KMS-11 (cell line): ENCODE results near the gene MYL11.

Experiments
- H2AFZ ChIP-seq: fragments of 200-600 bp; sonication (generic); 2 replicates; pipeline ENCODE4 v1.6.1; 2016; ENCODE audit warnings: antibody characterized with exemption, mixed run types, low read depth
- H3K27ac ChIP-seq: fragments of 200-600 bp; sonication (generic); 2 replicates; pipeline ENCODE4 v1.6.1; 2016; ENCODE audit warnings: mild to moderate bottlenecking, mixed run types
- H3K27me3 ChIP-seq: fragments of 200-600 bp; sonication (generic); 2 replicates; pipeline ENCODE4 v1.6.1; 2017; ENCODE audit warnings: mild to moderate bottlenecking, low read depth, mixed run types, moderate library complexity; ENCODE audit not compliant: insufficient read depth
- H3K36me3 ChIP-seq: fragments of 200-600 bp; sonication (generic); 2 replicates; pipeline ENCODE4 v1.6.1; 2017; ENCODE audit warnings: mild to moderate bottlenecking, mixed run types; ENCODE audit not compliant: insufficient read depth
- H3K4me1 ChIP-seq: fragments of 200-600 bp; sonication (generic); 2 replicates; pipeline ENCODE4 v1.6.1; 2016; ENCODE audit warnings: mild to moderate bottlenecking, low read depth, mixed run types; ENCODE audit not compliant: poor library complexity, severe bottlenecking
- H3K4me2 ChIP-seq: fragments of 200-600 bp; sonication (generic); 2 replicates; pipeline ENCODE4 v1.7.0; 2016; ENCODE audit warnings: mild to moderate bottlenecking, mixed run types
- H3K4me3 ChIP-seq: fragments of 200-600 bp; sonication (generic); IDR thresholded peaks from 2 replicates; pipeline ENCODE4 v1.6.1; 2017; ENCODE audit warnings: low read depth, low read length, mixed read lengths; ENCODE audit not compliant: insufficient read depth
- H3K79me2 ChIP-seq: fragments of 200-600 bp; sonication (generic); 2 replicates; pipeline ENCODE4 v1.6.1; 2016; ENCODE audit warnings: low read depth, mixed run types; ENCODE audit not compliant: insufficient read depth
- H3K9ac ChIP-seq: fragments of 200-600 bp; sonication (generic); 2 replicates; pipeline ENCODE4 v1.6.1; 2016; ENCODE audit warnings: mild to moderate bottlenecking, mixed run types
- H4K20me1 ChIP-seq: fragments of 200-600 bp; sonication (generic); 2 replicates; pipeline ENCODE4 v1.6.1; 2016; ENCODE audit warnings: mild to moderate bottlenecking, mixed run types; ENCODE audit not compliant: insufficient read depth
- TF ChIP-seq, protein P1 (sequence below): fragments of 200-600 bp; sonication (generic); conservative IDR thresholded peaks from 2 replicates; pipeline ENCODE4 v1.6.1; 2017; ENCODE audit warnings: low read depth, mild to moderate bottlenecking, antibody characterized with exemption, low read length, moderate library complexity, mixed read lengths

MYL11 gene

DNA sequence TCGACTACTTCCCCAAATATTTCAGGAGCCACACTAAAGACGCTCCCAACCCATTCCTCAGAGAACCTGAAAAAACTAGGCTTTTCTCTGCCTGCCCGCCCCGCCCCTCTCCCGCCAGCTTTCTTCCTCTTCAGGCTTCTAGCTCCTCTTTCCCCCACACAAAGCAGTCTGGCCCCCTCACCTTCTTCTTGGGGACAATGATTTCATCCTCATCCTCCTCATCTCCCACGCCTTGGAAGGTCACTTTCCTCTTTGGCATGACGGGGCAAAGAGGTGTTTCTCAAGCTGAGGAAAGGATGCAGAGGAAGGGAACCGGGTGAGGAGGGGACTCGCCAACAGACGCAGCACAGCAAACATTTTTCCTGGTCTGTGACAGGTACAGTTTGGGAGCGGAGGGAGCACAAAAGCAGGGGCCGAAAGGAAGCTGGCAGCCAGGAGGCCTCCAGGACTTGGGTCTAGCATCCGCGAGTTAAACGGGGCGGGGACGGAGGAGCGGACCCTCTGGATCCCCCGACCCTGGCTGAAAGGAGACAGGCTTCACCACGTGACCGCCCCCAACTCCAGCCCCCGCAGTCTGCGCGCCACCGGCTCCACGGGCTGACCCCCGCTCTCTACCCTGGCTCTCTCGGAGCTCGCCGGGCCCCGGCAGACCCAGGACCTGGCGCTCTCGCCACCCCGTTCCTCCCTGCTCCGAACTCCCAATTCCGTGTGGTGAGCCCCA is 20.0 kb upstream of the MYL11 start:
- peak overlapping the region; percentile 55 for H2AFZ ChIP-seq
- H3K36me3 ChIP-seq, result no peaks in the 10 kb centered on the region
- H3K4me3 ChIP-seq, result peak overlapping the region; percentile 41
- peaks cover 46% of the 10 kb centered on the region for H3K4me1 ChIP-seq
- peak overlapping the region; percentile 49 for H3K27ac ChIP-seq
- H3K79me2 ChIP-seq, result peaks cover 18% of the 10 kb centered on the region
- H4K20me1 ChIP-seq, result no peaks in the 10 kb centered on the region
- H3K9ac ChIP-seq, result peak overlapping the region; percentile 66
- TF ChIP-seq, protein P1, sequence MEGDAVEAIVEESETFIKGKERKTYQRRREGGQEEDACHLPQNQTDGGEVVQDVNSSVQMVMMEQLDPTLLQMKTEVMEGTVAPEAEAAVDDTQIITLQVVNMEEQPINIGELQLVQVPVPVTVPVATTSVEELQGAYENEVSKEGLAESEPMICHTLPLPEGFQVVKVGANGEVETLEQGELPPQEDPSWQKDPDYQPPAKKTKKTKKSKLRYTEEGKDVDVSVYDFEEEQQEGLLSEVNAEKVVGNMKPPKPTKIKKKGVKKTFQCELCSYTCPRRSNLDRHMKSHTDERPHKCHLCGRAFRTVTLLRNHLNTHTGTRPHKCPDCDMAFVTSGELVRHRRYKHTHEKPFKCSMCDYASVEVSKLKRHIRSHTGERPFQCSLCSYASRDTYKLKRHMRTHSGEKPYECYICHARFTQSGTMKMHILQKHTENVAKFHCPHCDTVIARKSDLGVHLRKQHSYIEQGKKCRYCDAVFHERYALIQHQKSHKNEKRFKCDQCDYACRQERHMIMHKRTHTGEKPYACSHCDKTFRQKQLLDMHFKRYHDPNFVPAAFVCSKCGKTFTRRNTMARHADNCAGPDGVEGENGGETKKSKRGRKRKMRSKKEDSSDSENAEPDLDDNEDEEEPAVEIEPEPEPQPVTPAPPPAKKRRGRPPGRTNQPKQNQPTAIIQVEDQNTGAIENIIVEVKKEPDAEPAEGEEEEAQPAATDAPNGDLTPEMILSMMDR, result no peak
- no peaks in the 10 kb centered on the region for H3K27me3 ChIP-seq
- peak overlapping the region; percentile 95 for H3K4me2 ChIP-seq

DNA sequence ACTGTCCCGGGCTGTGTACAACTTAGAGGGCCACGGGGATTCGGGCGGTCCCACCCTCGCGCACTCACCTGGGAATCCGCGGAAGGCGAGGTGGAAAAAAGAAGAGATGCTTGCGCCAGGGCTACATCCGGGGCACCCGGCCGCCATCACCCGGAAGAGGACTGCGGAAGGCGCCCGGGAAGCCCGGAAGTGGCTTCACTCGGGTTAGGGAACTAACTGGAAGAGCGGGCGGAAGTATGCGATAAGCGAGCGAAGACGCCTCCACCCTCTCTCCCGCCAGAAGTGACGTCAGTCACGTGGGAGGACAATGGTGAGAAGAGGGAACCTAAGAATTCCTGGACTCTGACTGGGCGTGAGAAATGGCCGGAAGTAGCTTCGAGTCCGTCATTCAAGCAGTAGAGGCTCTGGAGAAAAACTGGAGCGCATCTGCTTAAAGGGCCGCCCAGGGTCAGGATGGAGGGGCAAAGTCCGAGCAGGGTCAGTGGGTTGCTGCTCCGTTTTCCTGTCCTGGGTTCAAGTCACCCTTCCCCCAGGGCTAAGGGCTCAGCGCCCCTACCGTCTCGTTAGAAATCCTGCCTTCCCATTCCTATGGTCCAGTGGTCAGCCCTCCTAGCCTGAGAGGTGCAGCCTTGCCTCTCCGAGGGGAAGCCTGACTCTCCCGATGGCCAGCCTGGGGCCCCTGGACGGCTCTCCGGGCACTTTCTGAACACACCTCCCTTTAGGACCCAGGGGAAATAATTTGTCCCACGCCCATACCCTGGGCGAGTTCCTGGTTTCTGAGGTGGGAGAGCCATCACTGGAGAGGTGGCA is 19.3 kb upstream of the MYL11 start, which contains the start of gene CD2BP2:
CD2BP2 (minus strand) TSS at position 165 of the 810 bp plus-strand sequence. CDS start 627 bp downstream, outside the sequence.
- Histone ChIP-seq H3K4me3 (peak within 1 kb of the TSS; percentile 41), H3K36me3 (no peaks in the 10 kb centered on the region), H4K20me1 (no peaks in the 10 kb centered on the region), H2AFZ (peak within 1 kb of the TSS; percentile 55), H3K27me3 (no peaks in the 10 kb centered on the region), H3K79me2 (peaks cover 20% of the 10 kb centered on the region), H3K9ac (peak within 1 kb of the TSS; percentile 66), H3K27ac (peak within 1 kb of the TSS; percentile 49), H3K4me2 (peak within 1 kb of the TSS; percentile 95), H3K4me1 (peaks cover 38% of the 10 kb centered on the region)
- TF ChIP-seq, protein P1, result no peak

DNA sequence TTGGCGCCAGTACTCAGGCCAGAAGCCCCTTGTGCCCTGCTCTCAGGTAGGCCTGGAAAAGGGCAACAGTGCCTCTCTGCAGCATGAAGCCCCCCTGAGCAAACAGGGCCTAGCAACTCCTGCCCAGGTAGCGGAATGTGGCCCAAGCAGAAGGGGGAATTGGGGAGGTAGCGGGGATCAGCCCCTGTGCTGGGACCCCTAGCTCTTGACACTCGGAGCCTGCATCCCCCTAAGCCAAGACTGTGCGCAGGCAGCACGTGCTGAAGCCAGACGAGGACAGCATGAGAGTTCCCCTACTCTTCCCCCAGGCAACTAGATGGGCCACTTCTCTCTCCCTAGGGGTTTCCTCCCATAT is 18.7 kb upstream of the MYL11 start:
- peak overlapping the region; percentile 44 for H3K4me2 ChIP-seq
- H4K20me1 ChIP-seq, result no peaks in the 10 kb centered on the region
- no peaks in the 10 kb centered on the region for H3K27me3 ChIP-seq
- H3K27ac ChIP-seq, result peak overlapping the region; percentile 49
- peaks cover 24% of the 10 kb centered on the region for H3K79me2 ChIP-seq
- H3K36me3 ChIP-seq, result no peaks in the 10 kb centered on the region
- H3K4me1 ChIP-seq, result peaks cover 32% of the 10 kb centered on the region
- H2AFZ ChIP-seq, result peak overlapping the region; percentile 55; the same call in 1 of the 2 replicates
- TF ChIP-seq, protein P1, result no peak
- H3K4me3 ChIP-seq, result no peak overlapping the region
- H3K9ac ChIP-seq, result peak overlapping the region; percentile 66

DNA sequence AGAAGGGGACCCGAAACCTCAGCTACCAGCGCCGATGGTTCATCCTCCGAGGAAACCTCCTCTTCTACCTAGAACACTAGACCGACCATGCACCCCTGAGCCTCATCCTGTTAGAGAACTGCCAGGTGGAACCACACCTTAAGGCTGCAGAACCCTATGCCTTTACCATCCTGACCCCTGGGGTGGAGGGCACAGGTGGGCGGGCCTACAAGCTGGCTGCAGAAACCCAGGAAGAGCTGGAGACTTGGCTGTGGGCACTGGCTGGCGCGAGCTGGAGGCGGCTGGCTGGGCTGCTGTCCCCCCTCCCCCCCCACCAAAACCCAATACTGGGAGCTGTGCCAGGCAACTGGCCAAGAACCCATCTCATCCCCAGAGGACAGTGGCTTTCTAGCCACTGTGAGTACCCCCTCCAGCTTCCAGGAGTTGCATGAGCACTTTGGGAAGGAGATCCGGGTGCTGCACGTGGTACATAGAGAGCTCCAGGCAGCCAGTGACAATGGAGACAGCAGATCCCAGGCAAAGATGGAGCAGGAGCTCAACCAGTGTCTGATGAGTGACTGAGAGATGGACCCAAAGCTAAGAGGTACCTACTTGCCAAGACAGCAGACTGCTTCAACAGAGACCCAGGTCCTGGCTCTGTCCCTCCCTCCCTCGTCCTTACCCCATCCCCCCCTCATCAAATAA is 18.1 kb upstream of the MYL11 start:
- Histone ChIP-seq H3K79me2 (peaks cover 24% of the 10 kb centered on the region), H3K4me2 (peak overlapping the region; percentile 44; the same call in 1 of the 2 replicates), H3K4me1 (peaks cover 26% of the 10 kb centered on the region), H3K4me3 (no peak overlapping the region), H3K9ac (no peak overlapping the region), H3K36me3 (no peaks in the 10 kb centered on the region), H4K20me1 (no peaks in the 10 kb centered on the region), H3K27me3 (no peaks in the 10 kb centered on the region), H3K27ac (peak overlapping the region; percentile 49; the same call in 1 of the 2 replicates), H2AFZ (no peak overlapping the region)
- TF ChIP-seq, protein P1, result no peak
